ENCODE results near the gene KRTAP22-1. TPM values are rescaled to one million over a fixed set of nuclear protein-coding genes. Genes with fewer than 3 reads are reported as not detected.

KRTAP22-1 gene
- total RNA-seq, 1 donor from 2014 or later = not detected

DNA sequence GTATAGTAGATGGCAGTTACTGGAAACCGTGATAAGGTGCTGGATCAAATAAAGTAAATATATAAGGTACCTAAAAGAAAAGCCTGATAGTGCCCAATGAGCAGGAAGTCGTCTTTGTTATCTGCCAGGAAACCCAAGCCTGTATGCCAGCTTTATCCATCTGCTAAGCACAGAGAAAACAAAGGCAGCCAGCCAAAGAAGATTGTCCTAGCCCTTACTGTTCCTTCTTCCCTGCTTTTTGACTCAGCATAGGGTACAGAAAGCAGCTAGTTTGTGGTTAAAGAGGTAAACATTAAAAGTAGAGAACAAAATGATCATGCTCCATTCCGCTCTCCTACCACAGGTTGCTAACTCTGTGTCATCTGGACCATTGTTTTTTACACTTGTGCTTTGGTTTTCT, 20.8 kb upstream of the KRTAP22-1 start:
- TF ChIP-seq, protein P1, sequence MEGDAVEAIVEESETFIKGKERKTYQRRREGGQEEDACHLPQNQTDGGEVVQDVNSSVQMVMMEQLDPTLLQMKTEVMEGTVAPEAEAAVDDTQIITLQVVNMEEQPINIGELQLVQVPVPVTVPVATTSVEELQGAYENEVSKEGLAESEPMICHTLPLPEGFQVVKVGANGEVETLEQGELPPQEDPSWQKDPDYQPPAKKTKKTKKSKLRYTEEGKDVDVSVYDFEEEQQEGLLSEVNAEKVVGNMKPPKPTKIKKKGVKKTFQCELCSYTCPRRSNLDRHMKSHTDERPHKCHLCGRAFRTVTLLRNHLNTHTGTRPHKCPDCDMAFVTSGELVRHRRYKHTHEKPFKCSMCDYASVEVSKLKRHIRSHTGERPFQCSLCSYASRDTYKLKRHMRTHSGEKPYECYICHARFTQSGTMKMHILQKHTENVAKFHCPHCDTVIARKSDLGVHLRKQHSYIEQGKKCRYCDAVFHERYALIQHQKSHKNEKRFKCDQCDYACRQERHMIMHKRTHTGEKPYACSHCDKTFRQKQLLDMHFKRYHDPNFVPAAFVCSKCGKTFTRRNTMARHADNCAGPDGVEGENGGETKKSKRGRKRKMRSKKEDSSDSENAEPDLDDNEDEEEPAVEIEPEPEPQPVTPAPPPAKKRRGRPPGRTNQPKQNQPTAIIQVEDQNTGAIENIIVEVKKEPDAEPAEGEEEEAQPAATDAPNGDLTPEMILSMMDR (IDR thresholded peaks at IDR 0.05) = no peak
- ChIA-PET CTCF (no interaction called here), POLR2A (no interaction called here)
- ATAC-seq (ENCODE audit: low read depth) (no peak), DNase-seq (no peak)
- Mint-ChIP-seq H3K27me3 (no peaks in the 10 kb centered on the region), H3K27ac (no peak overlapping the region), H3K4me1 (no peaks in the 10 kb centered on the region), H3K4me3 (no peak overlapping the region), H3K36me3 (ENCODE audit: low read depth) (no peaks in the 10 kb centered on the region), H3K9me3 (peaks cover 5% of the 10 kb centered on the region)
- intact Hi-C loops (cut with micrococcal nuclease) = no loop called here

DNA sequence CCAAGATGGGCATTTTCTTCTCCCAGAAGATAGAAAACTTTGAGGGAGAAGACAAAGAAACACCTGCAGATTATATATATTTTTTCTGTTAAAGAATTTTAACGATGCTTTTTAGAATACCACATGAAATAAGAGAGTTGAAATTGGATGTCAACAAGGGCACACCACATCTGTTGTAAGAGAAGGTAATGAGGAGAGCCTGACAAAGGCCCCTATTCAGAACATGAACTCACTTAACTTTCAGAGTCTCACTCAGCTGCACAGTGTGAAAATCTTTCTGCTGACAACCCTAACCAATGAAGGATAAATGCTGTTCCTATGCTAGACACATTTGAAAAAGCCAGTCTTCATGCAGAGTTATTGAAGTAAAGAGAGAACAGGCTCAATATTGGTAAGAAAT, 18.0 kb upstream of the KRTAP22-1 start:
- DNase-seq = no peak
- no peaks in the 10 kb centered on the region for H3K27me3 Mint-ChIP-seq
- POLR2A ChIA-PET = no interaction called here
- no peaks in the 10 kb centered on the region for H3K36me3 Mint-ChIP-seq (ENCODE audit: low read depth)
- ATAC-seq (ENCODE audit: low read depth) = no peak
- peaks cover 8% of the 10 kb centered on the region for H3K9me3 Mint-ChIP-seq
- H3K4me1 Mint-ChIP-seq = no peaks in the 10 kb centered on the region
- H3K27ac Mint-ChIP-seq = no peak overlapping the region
- no peak overlapping the region for H3K4me3 Mint-ChIP-seq
- CTCF ChIA-PET = no interaction called here
- intact Hi-C loops (cut with micrococcal nuclease) = no loop called here
- TF ChIP-seq, protein P1 (IDR thresholded peaks at IDR 0.05) = no peak

DNA sequence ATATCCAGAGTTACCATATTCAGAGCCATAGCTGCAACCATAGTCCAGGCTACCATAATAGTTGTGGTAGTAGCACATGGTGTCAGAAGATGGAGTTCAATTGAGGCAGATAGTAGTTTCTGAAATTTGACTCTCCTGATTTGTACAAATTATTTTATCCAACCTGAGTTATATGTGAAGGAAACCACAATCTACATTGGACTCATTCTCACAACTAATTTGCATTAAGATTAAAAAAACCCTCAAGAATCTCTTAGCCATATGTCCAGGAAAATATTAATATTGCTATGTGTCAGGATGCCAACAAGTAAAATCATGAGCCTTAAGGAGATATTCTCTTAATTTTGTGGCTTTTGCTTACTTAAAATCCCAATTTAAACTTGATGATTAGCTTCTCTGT, 10.6 kb upstream of the KRTAP22-1 start, which contains the start of gene KRTAP22-2:
Gene KRTAP22-2 (minus strand): TSS at position 101 of the 400 bp plus-strand sequence.
- no peaks in the 10 kb centered on the region for H3K27me3 Mint-ChIP-seq
- no peak for ATAC-seq (ENCODE audit: low read depth)
- TF ChIP-seq, protein P1 (IDR thresholded peaks at IDR 0.05) = no peak
- H3K9me3 Mint-ChIP-seq = peaks cover 5% of the 10 kb centered on the region
- ChIA-PET CTCF (no interaction called here), POLR2A (no interaction called here)
- no peak for DNase-seq
- H3K4me1 Mint-ChIP-seq = no peaks in the 10 kb centered on the region
- no peak within 1 kb of the TSS for H3K4me3 Mint-ChIP-seq
- no peak within 1 kb of the TSS for H3K27ac Mint-ChIP-seq
- no peaks in the 10 kb centered on the region for H3K36me3 Mint-ChIP-seq (ENCODE audit: low read depth)
- intact Hi-C loops (cut with micrococcal nuclease) = no loop called here

DNA sequence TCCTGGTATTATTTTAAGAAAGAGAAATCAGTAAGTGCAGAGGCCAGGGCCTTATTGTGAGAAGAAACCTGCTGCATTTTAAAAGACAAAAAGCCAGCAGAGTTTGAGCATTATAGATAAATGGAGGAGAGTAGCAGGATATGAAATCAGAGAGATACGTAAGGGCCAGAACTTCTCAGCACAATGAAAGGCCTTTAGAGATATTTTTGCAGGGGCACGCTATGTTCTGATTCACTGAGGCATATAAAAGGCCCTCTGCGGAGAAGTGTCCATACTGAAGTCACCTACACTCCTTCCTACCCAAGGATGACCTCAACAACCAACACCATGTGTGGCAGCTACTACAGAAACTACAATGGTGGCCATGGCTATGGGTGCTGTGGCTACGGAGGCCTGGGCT, 8.7 kb upstream of the KRTAP22-1 start, which contains the start of gene KRTAP6-3:
Gene KRTAP6-3 (plus strand): TSS at position 301 of the 400 bp plus-strand sequence. CDS start 6 bp downstream, at position 307.
- Mint-ChIP-seq H3K9me3 (peaks cover 3% of the 10 kb centered on the region), H3K27me3 (no peaks in the 10 kb centered on the region), H3K36me3 (ENCODE audit: low read depth) (no peaks in the 10 kb centered on the region), H3K27ac (no peak within 1 kb of the TSS), H3K4me3 (no peak within 1 kb of the TSS), H3K4me1 (no peaks in the 10 kb centered on the region)
- ChIA-PET POLR2A (no interaction called here), CTCF (no interaction called here)
- DNase-seq (no peak), ATAC-seq (ENCODE audit: low read depth) (no peak)
- intact Hi-C loops (cut with micrococcal nuclease) = no loop called here
- TF ChIP-seq, protein P1 (IDR thresholded peaks at IDR 0.05) = no peak

DNA sequence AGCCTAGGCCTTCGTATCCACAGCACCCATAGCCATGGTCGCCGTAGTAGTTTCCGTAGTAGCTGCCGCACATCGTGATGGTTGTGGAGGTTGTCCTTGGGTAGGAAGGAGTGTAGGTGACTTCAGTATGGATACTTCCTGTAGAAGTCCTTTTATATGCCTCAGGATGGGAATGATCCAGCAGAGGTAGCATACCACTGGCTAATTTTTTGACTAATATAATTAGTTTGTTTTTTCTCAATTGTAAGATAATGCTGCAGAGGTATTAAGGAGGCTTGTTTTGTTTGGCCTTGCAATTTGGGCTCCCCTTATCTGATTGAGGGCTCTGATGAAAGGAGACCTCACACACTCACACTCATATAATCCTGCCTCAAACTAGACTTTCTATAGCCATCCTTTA, 2.1 kb upstream of the KRTAP22-1 start, which contains the start of gene KRTAP6-2:
Gene KRTAP6-2 (minus strand): TSS at position 101 of the 400 bp plus-strand sequence. CDS start 28 bp downstream, at position 73.
- TF ChIP-seq, protein P1 (IDR thresholded peaks at IDR 0.05) = no peak
- H3K4me1 Mint-ChIP-seq = no peaks in the 10 kb centered on the region
- intact Hi-C loops (cut with micrococcal nuclease) = no loop called here
- H3K27me3 Mint-ChIP-seq = no peaks in the 10 kb centered on the region
- H3K27ac Mint-ChIP-seq = no peak within 1 kb of the TSS
- H3K9me3 Mint-ChIP-seq = no peaks in the 10 kb centered on the region
- ChIA-PET POLR2A (no interaction called here), CTCF (no interaction called here)
- no peaks in the 10 kb centered on the region for H3K36me3 Mint-ChIP-seq (ENCODE audit: low read depth)
- no peak for ATAC-seq (ENCODE audit: low read depth)
- DNase-seq = no peak
- H3K4me3 Mint-ChIP-seq = no peak within 1 kb of the TSS

All from activated B cell treated with CpG ODN at 0.5 μM for 24 hours (primary cell).